Spleen (tissue), 11 donors: Measurements from ENCODE around the gene TBX4. TPM values are rescaled to one million over a fixed set of nuclear protein-coding genes. Genes with fewer than 3 reads are reported as not detected.

Experiments used
- DNase-seq: peaks from one replicate; pipeline ENCODE4 v3.0.0-alpha.2; 2020
- H3K27ac ChIP-seq, 8 donors: fragments of 200-600 bp; sonication (generic) in 7 of 8; 1 replicate in 4 of 8; 2 replicates in 4 of 8; pipeline versions ENCODE4 v1.5.0 to v1.8.0; 2016 to 2021; ENCODE audit warnings: inconsistent platforms in 4 of 8, mild to moderate bottlenecking in 4 of 8, moderate library complexity in 1 of 8
- H3K27me3 ChIP-seq, 7 donors: fragments of 200-600 bp; sonication (generic) in 6 of 7; replicated peaks in 1 of 7; 1 replicate in 4 of 7; 2 replicates in 3 of 7; pipeline versions ENCODE4 v1.5.0 to v1.8.0; 2016 to 2021; ENCODE audit warnings: inconsistent platforms in 3 of 7, mild to moderate bottlenecking in 1 of 7
- H3K36me3 ChIP-seq, 6 donors: fragments of 200-600 bp; sonication (generic) in 5 of 6; 1 replicate in 4 of 6; 2 replicates in 2 of 6; pipeline versions ENCODE4 v1.5.0 to v1.8.0; 2016 to 2021; ENCODE audit warnings: inconsistent platforms in 2 of 6
- H3K4me1 ChIP-seq, 6 donors: fragments of 200-600 bp; sonication (generic) in 5 of 6; 1 replicate in 3 of 6; 2 replicates in 3 of 6; pipeline versions ENCODE4 v1.5.0 to v1.8.0; 2016 to 2021; ENCODE audit warnings: inconsistent platforms in 3 of 6
- H3K4me3 ChIP-seq, 8 donors: fragments of 200-600 bp; sonication (generic) in 7 of 8; 1 replicate in 4 of 8; 2 replicates in 4 of 8; pipeline versions ENCODE4 v1.5.0 to v1.8.0; 2016 to 2021; ENCODE audit warnings: inconsistent platforms in 4 of 8, mild to moderate bottlenecking in 4 of 8, moderate library complexity in 2 of 8
- H3K9me3 ChIP-seq, 8 donors: fragments of 200-600 bp; sonication (generic) in 7 of 8; 1 replicate in 4 of 8; 2 replicates in 4 of 8; pipeline versions ENCODE4 v1.5.0 to v1.8.0; 2016 to 2021; ENCODE audit warnings: inconsistent platforms in 4 of 8
- POLR2A ChIP-seq, 3 donors: fragments of 450-650 bp; IDR thresholded peaks; one replicate each; pipeline ENCODE4 v1.5.1; 2017; ENCODE audit warnings: antibody characterized with exemption in 3 of 3, mild to moderate bottlenecking in 1 of 3
- POLR2AphosphoS5 ChIP-seq, 3 donors: sonication (generic); formaldehyde crosslinking; IDR thresholded peaks; one replicate each; pipeline ENCODE4 v1.5.1; 2017; ENCODE audit warnings: antibody characterized with exemption in 3 of 3
- WGBS, 5 donors: extraction: QIAGEN DNeasy Blood & Tissue Kit in 3 of 5; methylation state at CpG; one replicate each; pipeline versions ENCODE4 v1.1.5 to v1.1.7; 2013 to 2018; 5-methylcytosine and 5-hydroxymethylcytosine counted together
- intact Hi-C: fragments of 100-400 bp; cut with DNase I; formaldehyde crosslinking; loops from one replicate; pipeline ENCODE4 v1.15.0; 2023; ENCODE audit warnings: low total_unique reads
- polyA plus RNA-seq, 3 donors: library from polyadenylated mRNA; stranded (reverse); fragments of 200-250 nt; gene quantifications; one replicate each; pipeline ENCODE4 v1.2.1, GENCODE V29; 2013
- total RNA-seq, 7 donors: library from RNA; depleted of rRNA in 3 of 7; stranded (reverse); fragments of >200 nt in 3 of 7; fragmentation: NEBNext Ultra II Directional in 4 of 7; extraction: Animal tissue kit (Norgen Biotek cat#: 25700) in 4 of 7; gene quantifications; one replicate each; pipeline versions ENCODE4 v1.1.0 to v1.2.1, GENCODE V29; 2016 to 2021
- TF ChIP-seq, protein P1 (sequence below), 11 experiments: fragments of 200-600 bp in 7 of 11; fragments of 450-650 bp in 4 of 11; sonication (generic) in 4 of 11; IDR thresholded peaks in 8 of 11; conservative IDR thresholded peaks in 3 of 11; 1 replicate in 7 of 11; 2 replicates in 4 of 11; pipeline versions ENCODE4 v1.4.0 to v1.8.0; 2016 to 2021; ENCODE audit warnings: antibody characterized with exemption in 11 of 11, inconsistent platforms in 4 of 11, mild to moderate bottlenecking in 1 of 11
- donor health status: healthy with polysubstance abuse.
- donor health status: DM: no; HTN: no; CAD: no; lungs with moderate emphysema.
- donor health status: DM: no; HTN: no; CAD: no.
- donor health status: Bipolar disorder and iron deficiency.
- donor health status: healthy.
- donor health status: DM: no; HTN: no; CAD: no.
- donor health status: DM: yes; HTN: yes; CAD: no.

The TBX4 gene
- total and polyA plus RNA-seq, 10 donors: not detected

DNA sequence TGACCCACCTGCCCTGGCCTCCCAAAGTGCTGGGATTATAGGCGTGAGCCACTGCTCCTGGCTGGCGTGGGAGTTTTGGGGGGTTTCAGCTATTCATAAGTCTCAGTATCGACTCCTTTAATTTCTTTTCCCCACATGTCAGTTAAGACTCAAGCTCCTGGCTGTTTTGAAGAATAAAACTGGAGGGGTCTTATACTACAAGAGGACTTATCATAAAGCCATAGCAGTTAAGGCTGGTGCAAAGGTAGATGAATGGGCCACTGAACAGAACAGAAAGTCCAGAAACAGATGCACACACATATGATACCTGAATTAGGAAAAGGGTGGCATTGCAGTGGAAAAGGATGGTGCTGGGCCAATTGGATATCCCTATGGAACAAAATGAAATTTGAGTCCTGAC, 47.4 kb downstream of the TBX4 start:
- intact Hi-C loops: no loop called here
- no peaks in the 10 kb centered on the region for H3K36me3 ChIP-seq
- H3K27ac ChIP-seq: no peak overlapping the region
- peaks cover 0 to 63% (median 0%) of the 10 kb centered on the region in 7 donors for H3K27me3 ChIP-seq
- peaks cover 0 to 4% (median 0%) of the 10 kb centered on the region in 8 donors for H3K9me3 ChIP-seq
- no peak overlapping the region for H3K4me3 ChIP-seq
- TF ChIP-seq POLR2A (IDR thresholded peaks at IDR 0.05): no peak
- no peak for TF ChIP-seq POLR2AphosphoS5 (IDR thresholded peaks at IDR 0.05)
- TF ChIP-seq, protein P1, sequence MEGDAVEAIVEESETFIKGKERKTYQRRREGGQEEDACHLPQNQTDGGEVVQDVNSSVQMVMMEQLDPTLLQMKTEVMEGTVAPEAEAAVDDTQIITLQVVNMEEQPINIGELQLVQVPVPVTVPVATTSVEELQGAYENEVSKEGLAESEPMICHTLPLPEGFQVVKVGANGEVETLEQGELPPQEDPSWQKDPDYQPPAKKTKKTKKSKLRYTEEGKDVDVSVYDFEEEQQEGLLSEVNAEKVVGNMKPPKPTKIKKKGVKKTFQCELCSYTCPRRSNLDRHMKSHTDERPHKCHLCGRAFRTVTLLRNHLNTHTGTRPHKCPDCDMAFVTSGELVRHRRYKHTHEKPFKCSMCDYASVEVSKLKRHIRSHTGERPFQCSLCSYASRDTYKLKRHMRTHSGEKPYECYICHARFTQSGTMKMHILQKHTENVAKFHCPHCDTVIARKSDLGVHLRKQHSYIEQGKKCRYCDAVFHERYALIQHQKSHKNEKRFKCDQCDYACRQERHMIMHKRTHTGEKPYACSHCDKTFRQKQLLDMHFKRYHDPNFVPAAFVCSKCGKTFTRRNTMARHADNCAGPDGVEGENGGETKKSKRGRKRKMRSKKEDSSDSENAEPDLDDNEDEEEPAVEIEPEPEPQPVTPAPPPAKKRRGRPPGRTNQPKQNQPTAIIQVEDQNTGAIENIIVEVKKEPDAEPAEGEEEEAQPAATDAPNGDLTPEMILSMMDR (IDR thresholded peaks at IDR 0.05 in 8 of 11, conservative IDR thresholded peaks at IDR 0.05 in 3 of 11): no peak
- H3K4me1 ChIP-seq: no peaks in the 10 kb centered on the region
- WGBS, 5 donors: 88 to 96% (median 92%) methylated on average over 3 of the region's 3 CpGs
- DNase-seq: no peak

DNA sequence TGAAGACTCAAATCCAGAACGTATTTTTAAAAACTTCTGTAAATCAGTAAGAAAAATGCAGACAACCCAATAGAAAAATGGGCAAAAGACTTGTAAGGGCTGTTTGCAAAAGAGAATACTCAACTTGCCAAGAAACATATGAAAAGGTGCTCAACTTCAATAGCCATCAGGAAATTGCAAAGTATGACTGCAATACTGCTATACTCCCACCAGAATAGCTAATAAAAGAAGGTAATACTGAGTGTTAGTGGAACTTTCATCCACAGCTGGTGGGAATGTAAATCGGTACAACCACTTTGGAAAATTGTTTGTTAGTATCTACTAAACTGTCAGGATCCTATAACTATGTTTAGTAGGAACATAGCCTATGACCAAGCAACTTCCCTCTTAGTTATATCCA, 48.1 kb downstream of the TBX4 start:
- intact Hi-C loops: no loop called here
- TF ChIP-seq POLR2A (IDR thresholded peaks at IDR 0.05) (no peak), POLR2AphosphoS5 (IDR thresholded peaks at IDR 0.05) (no peak)
- TF ChIP-seq, protein P1 (IDR thresholded peaks at IDR 0.05 in 8 of 11, conservative IDR thresholded peaks at IDR 0.05 in 3 of 11): no peak
- H3K4me1 ChIP-seq: no peaks in the 10 kb centered on the region
- no peak overlapping the region for H3K4me3 ChIP-seq
- peaks cover 0 to 57% (median 0%) of the 10 kb centered on the region in 7 donors for H3K27me3 ChIP-seq
- no peak overlapping the region for H3K27ac ChIP-seq
- peaks cover 0 to 4% (median 0%) of the 10 kb centered on the region in 8 donors for H3K9me3 ChIP-seq
- 82 to 95% (median 90%) methylated on average over 2 of the region's 2 CpGs for WGBS, 5 donors
- H3K36me3 ChIP-seq: no peaks in the 10 kb centered on the region
- DNase-seq: no peak

DNA sequence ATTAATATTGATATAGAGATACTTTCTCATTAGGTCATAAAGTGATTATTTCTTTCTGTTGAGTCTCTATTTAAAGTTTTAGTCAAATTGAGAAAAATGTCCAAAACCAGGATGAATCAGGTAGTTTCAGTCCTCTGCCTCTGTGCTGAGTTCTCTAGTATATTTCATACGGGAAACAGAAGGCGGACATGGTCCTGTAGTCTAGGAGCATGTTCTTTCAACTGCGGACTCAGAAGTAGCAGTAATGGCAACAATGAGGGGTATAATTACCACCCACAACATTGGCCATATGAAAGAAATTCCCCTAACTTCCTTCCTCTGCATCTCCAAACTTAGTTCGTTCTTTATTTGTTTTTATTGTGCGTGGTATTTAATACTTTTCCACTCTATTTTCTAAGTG, 50.1 kb downstream of the TBX4 start:
- H3K27me3 ChIP-seq: peaks cover 0 to 51% (median 0%) of the 10 kb centered on the region in 7 donors
- no peaks in the 10 kb centered on the region for H3K4me1 ChIP-seq
- intact Hi-C loops: no loop called here
- peaks cover 0 to 4% (median 0%) of the 10 kb centered on the region in 8 donors for H3K9me3 ChIP-seq
- no peaks in the 10 kb centered on the region for H3K36me3 ChIP-seq
- DNase-seq: no peak
- TF ChIP-seq POLR2A (IDR thresholded peaks at IDR 0.05) (no peak), POLR2AphosphoS5 (IDR thresholded peaks at IDR 0.05) (no peak)
- TF ChIP-seq, protein P1 (IDR thresholded peaks at IDR 0.05 in 8 of 11, conservative IDR thresholded peaks at IDR 0.05 in 3 of 11): no peak
- 83 to 92% (median 88%) methylated on average over 5 of the region's 5 CpGs for WGBS, 5 donors
- H3K27ac ChIP-seq: no peak overlapping the region
- no peak overlapping the region for H3K4me3 ChIP-seq

GRCh38 chr17:61503961-61504360, 51.7 kb downstream of the TBX4 start:
- no peaks in the 10 kb centered on the region for H3K36me3 ChIP-seq
- intact Hi-C loops: no loop called here
- peaks cover 0 to 4% (median 0%) of the 10 kb centered on the region in 8 donors for H3K9me3 ChIP-seq
- H3K27me3 ChIP-seq: peaks cover 0 to 42% (median 0%) of the 10 kb centered on the region in 7 donors
- 58 to 71% (median 64%) methylated on average over 3 of the region's 3 CpGs for WGBS, 5 donors
- no peaks in the 10 kb centered on the region for H3K4me1 ChIP-seq
- no peak overlapping the region for H3K27ac ChIP-seq
- TF ChIP-seq, protein P1 (IDR thresholded peaks at IDR 0.05 in 8 of 11, conservative IDR thresholded peaks at IDR 0.05 in 3 of 11): no peak
- TF ChIP-seq POLR2AphosphoS5 (IDR thresholded peaks at IDR 0.05) (no peak), POLR2A (IDR thresholded peaks at IDR 0.05) (no peak)
- DNase-seq: no peak
- H3K4me3 ChIP-seq: no peak overlapping the region
